T1000 (cell line): ENCODE results near the gene KIAA1755.
A peak's percentile ranks its signal among the peaks of the same experiment; 100 is the strongest.
"Not testable (repeated sequence)": the region's sequence is repeated elsewhere in the genome, so short reads cannot be mapped to it uniquely, and the experiment has no call there.

Source experiments
- DNase-seq: peaks from one replicate; lab custom pipeline; 2025; ENCODE audit warnings: mixed read lengths; lab: John Stamatoyannopoulos, UW

KIAA1755 gene

DNA sequence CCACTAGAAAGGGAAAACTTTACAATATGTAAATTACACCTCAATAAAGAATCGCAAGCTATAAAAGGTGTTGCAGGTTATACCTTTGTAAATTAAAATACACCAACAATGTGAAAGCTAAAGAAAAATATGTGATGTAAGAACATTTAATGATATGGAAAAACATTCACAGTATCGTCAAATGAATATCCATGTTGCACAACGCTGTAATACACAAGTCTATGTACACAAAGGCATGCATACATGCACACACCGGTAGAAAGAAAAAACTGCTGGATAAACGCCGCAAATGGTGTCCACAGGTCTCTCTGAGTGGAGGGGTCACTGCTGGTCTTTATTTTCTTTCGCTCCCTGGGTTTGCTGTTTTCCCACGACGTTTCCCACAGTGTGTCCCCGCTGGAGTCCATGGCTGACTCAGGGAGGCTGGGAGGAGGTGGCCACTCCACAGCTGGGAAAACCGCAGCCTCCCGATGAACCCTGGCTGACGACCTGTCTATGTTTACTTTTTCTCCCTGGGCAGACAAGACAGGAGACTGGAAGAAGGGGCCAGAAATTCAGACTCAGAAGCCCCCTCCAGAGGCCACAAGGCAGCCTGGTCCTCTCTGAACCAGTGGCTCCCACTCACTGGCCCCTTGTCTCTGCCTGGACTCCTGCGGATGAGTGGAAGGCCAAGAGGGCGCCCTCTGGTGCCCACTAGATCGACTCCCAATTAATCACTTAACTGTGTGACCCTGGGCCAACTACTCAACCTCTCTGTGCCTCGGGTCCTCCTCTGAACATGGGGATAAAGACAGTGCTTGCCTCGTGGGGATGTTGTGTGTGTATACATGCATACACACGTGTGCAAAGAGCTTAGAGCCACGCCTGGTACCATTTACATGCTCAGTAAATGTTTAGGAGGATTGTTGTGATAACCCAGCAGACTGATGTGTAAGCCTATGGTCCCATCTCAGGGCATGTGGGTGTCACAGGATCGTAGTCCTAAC lies 30.6 kb upstream of the KIAA1755 start:
- DNase-seq: no peak

DNA sequence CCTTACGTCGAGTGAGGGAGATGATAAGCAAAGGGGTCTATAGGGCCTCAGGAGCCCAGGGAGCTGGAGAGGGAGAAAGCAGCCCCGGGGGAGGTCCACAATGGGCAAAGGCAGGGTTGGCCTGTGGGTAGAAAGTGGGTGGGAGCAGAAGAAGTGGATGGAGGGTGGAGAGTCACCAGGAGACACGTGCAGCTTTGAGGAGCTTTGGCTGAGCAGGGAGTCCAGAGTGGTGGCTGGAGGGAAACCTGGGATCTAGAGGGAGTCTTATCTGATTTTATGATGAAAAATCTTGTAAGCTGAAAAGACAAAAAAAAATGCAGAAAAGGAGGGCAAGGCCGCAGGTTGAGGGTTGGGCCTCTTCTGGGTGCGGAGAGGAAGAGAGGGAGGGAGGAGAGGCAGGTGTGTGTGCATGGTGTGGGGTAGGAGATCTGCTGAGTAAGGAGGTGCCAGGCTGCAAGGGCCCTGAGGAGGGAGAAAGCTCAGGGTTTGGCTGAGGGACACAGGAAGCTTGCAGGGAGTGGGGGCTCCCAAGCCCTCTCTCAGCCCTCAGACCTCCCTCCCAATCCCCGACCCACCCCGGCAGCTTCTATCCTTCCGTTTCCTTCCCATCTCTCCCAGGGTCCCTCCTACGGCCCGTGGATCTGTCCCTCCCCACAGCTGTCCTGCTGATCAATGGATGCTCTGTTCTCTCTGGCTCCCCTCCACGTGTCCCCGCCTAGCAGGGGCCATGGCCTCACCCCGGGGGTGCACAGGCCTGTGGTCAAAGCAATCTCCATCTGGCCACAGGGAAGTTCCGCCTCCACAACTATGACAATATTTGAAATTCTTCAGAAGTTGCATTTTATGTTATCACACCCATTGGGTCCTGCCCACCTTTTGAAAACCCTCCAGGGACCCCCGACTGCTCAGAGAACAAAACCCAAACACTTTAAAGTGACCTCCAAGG lies 26.3 kb upstream of the KIAA1755 start:
- no peak for DNase-seq

GRCh38 chr20:38284893-38285444 lies 24.4 kb upstream of the KIAA1755 start:
- DNase-seq: no peak

GRCh38 chr20:38284066-38284650 lies 23.6 kb upstream of the KIAA1755 start:
- not testable (repeated sequence) for DNase-seq

DNA sequence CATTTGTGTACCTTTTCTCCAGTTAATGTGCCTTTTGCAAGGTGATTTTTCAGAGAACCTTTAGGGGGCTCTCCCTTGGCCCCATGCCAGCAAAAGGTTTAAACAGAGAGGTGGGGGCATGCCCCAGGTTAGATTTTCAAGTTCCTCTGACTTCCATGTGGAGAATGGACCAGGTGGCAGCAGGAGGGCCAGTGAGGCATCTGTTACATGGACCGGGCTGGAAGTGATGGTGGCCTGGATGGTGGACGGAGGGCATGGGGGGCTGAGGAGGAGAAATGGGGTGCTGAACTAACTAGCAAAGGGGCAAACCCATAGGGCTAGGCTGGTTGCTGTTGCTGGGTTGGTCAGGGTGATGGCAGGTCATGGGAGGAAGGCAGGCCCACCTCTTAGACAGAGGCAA lies 22.7 kb upstream of the KIAA1755 start:
- no peak for DNase-seq

GRCh38 chr20:38281176-38281915 lies 20.8 kb upstream of the KIAA1755 start:
- DNase-seq: not testable (repeated sequence)

- no peak for DNase-seq
These were observed 18.2 kb upstream of the KIAA1755 start for GRCh38 chr20:38278763-38279162.

DNA sequence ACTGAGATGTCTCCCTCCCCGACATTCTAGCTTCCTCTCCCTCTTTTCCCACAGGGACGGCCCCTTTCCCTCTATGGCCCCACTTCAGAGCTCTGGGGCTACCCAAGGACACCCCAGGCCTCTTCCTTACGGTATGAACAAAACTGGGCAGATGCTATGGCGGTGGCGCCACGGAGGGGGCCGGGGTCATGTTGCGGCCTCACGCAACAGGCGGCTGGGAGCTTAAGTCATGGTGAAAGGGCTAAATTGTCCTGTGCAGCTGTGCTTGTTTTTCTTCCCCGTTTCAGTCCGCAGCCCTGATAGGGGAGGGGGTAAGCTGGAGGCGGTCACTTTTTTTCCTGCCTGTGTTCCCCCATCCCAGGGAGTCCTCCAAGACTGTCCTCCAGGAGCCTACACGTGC lies 17.6 kb upstream of the KIAA1755 start:
- DNase-seq: no peak

DNA sequence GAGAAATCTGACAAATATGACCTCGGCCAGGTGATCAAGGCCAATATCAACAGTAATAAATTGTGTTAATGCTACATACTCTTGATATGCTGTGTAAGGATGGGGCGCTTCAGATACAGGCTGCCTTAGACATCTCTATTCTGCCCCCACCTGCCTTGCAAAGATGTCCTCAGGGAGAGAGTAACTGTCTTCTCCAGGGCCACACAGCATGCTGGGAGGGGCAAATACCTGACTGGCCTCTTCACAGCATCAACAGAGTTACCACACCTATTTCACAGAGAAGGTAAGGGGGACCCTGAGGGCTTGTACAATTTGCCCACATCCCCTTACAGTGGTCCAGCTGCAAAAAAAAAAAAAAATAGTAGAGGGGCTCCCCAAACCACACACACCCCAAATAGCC lies 17.2 kb upstream of the KIAA1755 start:
- DNase-seq: no peak

DNA sequence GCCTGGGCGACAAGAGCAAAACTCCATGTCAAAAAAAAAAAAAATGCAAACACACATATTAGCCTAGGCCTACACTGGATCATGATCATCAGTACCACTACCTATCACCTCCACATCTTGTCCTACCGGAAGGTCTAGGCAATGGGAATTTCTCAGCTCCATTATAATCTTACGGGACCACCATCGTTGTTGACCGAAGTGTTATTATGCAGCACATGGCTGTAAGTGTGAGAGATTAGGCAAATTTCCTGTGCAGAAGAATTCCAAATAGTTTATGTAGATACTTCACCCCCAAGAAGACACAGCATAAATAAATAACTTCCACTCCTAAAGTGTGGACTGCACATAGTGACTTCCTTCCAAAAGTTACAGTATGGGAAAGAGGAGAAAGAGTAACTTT lies 16.8 kb upstream of the KIAA1755 start:
- DNase-seq: no peak

DNA sequence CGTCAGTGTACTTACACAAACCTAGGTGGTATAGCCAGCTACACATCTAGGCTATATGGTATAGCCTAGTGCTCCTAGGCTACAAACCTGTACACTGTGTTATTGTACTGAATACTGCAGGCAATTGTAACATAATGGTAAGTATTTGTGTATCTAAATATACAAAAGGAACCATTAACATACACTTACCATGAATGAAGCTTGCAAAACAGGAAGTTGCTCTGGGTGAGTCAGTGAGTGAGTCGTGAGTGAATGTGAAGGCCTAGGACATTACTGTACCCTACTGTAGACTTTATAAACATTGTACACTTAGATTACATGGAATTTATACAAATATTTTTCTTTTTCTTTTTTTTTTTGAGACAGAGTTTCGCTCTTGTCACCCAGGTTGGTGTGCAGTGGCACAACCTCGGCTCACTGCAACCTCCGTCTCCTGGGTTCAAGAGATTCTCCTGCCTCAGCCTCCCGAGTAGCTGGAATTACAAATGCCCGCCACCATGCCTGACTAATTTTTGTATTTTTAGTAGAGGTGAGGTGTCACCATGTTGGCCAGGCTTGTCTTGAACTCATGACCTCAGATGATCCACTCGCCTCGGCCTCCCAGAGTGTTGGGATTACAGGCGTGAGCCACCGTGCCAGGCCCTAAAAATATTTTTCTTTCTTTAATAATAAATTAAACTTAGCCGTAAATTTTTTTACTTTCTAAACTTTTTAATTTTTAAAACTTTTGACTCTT lies 15.4 kb upstream of the KIAA1755 start:
- DNase-seq: peak; percentile 51

DNA sequence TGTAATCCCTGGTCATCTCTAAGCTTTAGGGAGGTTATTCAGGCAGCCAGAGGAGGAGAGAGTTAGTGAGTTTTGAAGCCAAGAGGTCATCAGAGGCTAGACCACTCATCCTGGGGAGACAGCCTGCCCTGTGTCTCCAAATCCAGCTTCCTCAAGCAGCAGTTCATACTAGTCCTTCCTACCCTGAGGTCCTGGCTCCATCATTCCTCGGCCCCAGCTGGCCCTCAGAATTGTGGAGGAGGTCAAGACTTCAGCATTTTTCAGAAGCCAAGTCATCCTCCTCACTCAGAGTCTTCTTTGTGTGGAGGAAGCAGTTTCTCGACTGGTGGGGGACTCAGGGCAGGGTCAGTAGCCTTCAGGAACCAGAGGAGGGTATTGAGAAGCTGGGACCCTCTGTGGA lies 12.4 kb upstream of the KIAA1755 start:
- DNase-seq: no peak

GRCh38 chr20:38272398-38272797 lies 11.9 kb upstream of the KIAA1755 start:
- no peak for DNase-seq

GRCh38 chr20:38271608-38272120 lies 11.1 kb upstream of the KIAA1755 start:
- no peak for DNase-seq

- DNase-seq: peak; percentile 62
These were observed 10.5 kb upstream of the KIAA1755 start for GRCh38 chr20:38270869-38271605.

DNA sequence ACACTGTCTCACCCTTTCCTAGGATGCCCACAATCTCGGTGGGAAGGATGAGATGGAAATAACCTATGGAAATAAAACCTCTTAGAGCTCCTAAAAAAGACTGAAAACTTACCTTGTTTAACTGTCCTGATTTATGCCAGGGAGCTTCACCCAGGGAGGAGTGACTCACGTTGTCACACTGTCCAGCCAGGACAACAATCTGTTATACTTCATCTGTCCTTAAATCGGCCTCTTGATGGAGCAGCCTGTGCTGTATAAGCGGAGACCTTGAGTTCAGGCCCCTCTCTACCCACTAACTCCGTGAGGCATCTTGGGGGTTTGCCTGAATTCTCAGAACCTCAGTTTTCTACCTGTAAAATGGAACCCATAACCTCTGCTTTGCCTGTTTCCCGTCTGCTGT lies 9.2 kb upstream of the KIAA1755 start:
- no peak for DNase-seq

- DNase-seq: no peak
These were observed 8.5 kb upstream of the KIAA1755 start for GRCh38 chr20:38269040-38269439.

GRCh38 chr20:38267901-38268514 lies 7.5 kb upstream of the KIAA1755 start:
- no peak for DNase-seq

DNA sequence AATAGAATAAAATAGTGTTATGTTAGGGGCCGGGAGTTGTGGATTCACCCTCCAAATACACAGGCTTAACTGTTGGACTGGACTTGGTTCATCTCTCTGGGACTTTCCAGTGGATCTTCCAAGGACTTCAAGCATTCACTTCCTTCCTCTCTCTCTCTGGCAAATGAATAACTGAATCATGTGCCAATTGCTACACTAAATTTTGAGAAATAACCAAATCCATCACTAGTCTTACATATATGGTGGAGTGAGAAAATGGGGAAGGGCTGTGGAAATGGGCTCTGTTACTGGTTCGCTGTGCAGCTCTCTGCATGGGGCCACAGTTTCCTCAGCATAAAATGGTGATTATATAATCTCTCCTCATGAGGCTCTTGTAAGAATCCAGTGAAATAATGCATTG lies 6.8 kb upstream of the KIAA1755 start:
- DNase-seq: no peak
